ENCODE measurements around the gene MSLN. TPM values are rescaled to one million over a fixed set of nuclear protein-coding genes. Genes with fewer than 3 reads are reported as not detected.

Gene MSLN
- polyA plus RNA-seq, 1 of the 3 experiments (the other 2 are of a cell fraction), result 0.02 TPM

GRCh38 chr16:799948-800833 is 39.7 kb downstream of the MSLN start, which contains the start of gene GNG13:
TSS of gene GNG13 (minus strand) at chr16:800734. CDS start at chr16:799077, 1,657 bp downstream.
- peak; percentile 74 for DNase-seq
- 8% methylated on average over 11 of the region's 57 CpGs for WGBS (ENCODE audit: low lambda C conversion rate)
- CTCF ChIA-PET, result interaction anchor here (1.1 to 2.6 kb wide), 5 partner anchors 13 to 303 kb away, joined by 3 to 15 read pairs (median 3); no protein-coding TSS in a partner anchor
- H3K9ac ChIP-seq, result no peak within 1 kb of the TSS
- H3K4me3 ChIP-seq (ENCODE audit: low read depth in 2 of 2, low read length in 1 of 2), result peak within 1 kb of the TSS in 1 of 2 experiments; percentile 28; a peak in 2 of 4 replicates
- H3K4me1 ChIP-seq (ENCODE audit: control insufficient read depth in 1 of 2, insufficient read depth in 2 of 2, low read depth in 1 of 2, low read length in 1 of 2), result peaks cover 0 to 6% of the 10 kb centered on the region in 2 experiments; a peak in 1 of 4 replicates
- H3K4me2 ChIP-seq, result peak within 1 kb of the TSS; percentile 59; the same call in 1 of the 2 replicates
- H3K9me2 ChIP-seq, result no peaks in the 10 kb centered on the region
- no peak within 1 kb of the TSS for H3K27ac ChIP-seq (ENCODE audit: low read depth in 2 of 2, low read length in 1 of 2)
- H3K27me3 ChIP-seq (ENCODE audit: insufficient read depth), result peaks cover 24% of the 10 kb centered on the region; the same call in 1 of the 2 replicates
- TF ChIP-seq TEAD4 (IDR thresholded peaks at IDR 0.05; ENCODE audit: borderline replicate concordance, insufficient read depth) (no peak), EZH2phosphoT487 (IDR thresholded peaks at IDR 0.05; ENCODE audit: borderline replicate concordance, low read depth) (no peak), POLR2AphosphoS5 (IDR thresholded peaks at IDR 0.05; ENCODE audit: low read depth, low read length) (no peak; the same call in 1 of the 2 replicates), USF2 (IDR thresholded peaks at IDR 0.05; ENCODE audit: borderline replicate concordance, low read depth, low read length) (no peak), YY1 (IDR thresholded peaks at IDR 0.05; ENCODE audit: low read depth) (no peak), CHD2 (IDR thresholded peaks at IDR 0.05; ENCODE audit: low read length, partially characterized antibody) (no peak), GABPA (IDR thresholded peaks at IDR 0.05; ENCODE audit: low read depth) (no peak), FOXJ3 (CRISPR knock-in tag; IDR thresholded peaks at IDR 0.05) (no peak), TCF12 (IDR thresholded peaks at IDR 0.05) (no peak), FOSL2 (IDR thresholded peaks at IDR 0.05; ENCODE audit: borderline replicate concordance, low read depth) (no peak)
- no peaks in the 10 kb centered on the region for H3K79me2 ChIP-seq (ENCODE audit: insufficient read depth)
- no peaks in the 10 kb centered on the region for H4K20me1 ChIP-seq (ENCODE audit: insufficient read depth)
- no peaks in the 10 kb centered on the region for H3K9me3 ChIP-seq
- POLR2A ChIA-PET, result interaction anchor here (1.3 kb wide), 1 partner anchor 12 kb away, joined by 4 read pairs; the partner anchor contains the start of gene CHTF18
- H2AFZ ChIP-seq (ENCODE audit: low read depth), result no peak within 1 kb of the TSS
- no peaks in the 10 kb centered on the region for H3F3A ChIP-seq (replicated peaks; ENCODE audit: insufficient read depth)
- no peaks in the 10 kb centered on the region for H3K36me3 ChIP-seq (replicated peaks in 1 of 2; ENCODE audit: control insufficient read depth in 1 of 2, insufficient read depth in 2 of 2, low read length in 1 of 2)

- Histone ChIP-seq H3K9me2 (no peaks in the 10 kb centered on the region), H3K9me3 (no peaks in the 10 kb centered on the region), H2AFZ (ENCODE audit: low read depth) (no peak overlapping the region), H3K79me2 (ENCODE audit: insufficient read depth) (no peaks in the 10 kb centered on the region), H3K9ac (no peak overlapping the region), H3K27me3 (ENCODE audit: insufficient read depth) (peaks cover 24% of the 10 kb centered on the region; the same call in 1 of the 2 replicates), H3K4me3 (ENCODE audit: low read depth in 2 of 2, low read length in 1 of 2) (no peak overlapping the region), H3K4me1 (ENCODE audit: control insufficient read depth in 1 of 2, insufficient read depth in 2 of 2, low read depth in 1 of 2, low read length in 1 of 2) (peaks cover 0 to 8% of the 10 kb centered on the region in 2 experiments; a peak in 1 of 4 replicates), H3K4me2 (no peak overlapping the region; the same call in 1 of the 2 replicates), H3K27ac (ENCODE audit: low read depth in 2 of 2, low read length in 1 of 2) (no peak overlapping the region), H3K36me3 (replicated peaks in 1 of 2; ENCODE audit: control insufficient read depth in 1 of 2, insufficient read depth in 2 of 2, low read length in 1 of 2) (no peaks in the 10 kb centered on the region), H4K20me1 (ENCODE audit: insufficient read depth) (no peaks in the 10 kb centered on the region), H3F3A (replicated peaks; ENCODE audit: insufficient read depth) (no peaks in the 10 kb centered on the region)
- 10% methylated on average over 16 of the region's 17 CpGs for WGBS (ENCODE audit: low lambda C conversion rate)
- peak; percentile 68 for DNase-seq
- ChIA-PET POLR2A (interaction anchor here (0.5 to 1.3 kb wide), 2 partner anchors 12 to 274 kb away, joined by 3 to 4 read pairs; partner anchors contain the start of genes CAPN15 and CHTF18), CTCF (interaction anchor here (1.2 to 2.6 kb wide), 4 partner anchors 15 to 302 kb away, joined by 3 to 15 read pairs (median 4); no protein-coding TSS in a partner anchor)
- no peak for TF ChIP-seq RXRA (IDR thresholded peaks at IDR 0.05; ENCODE audit: borderline replicate concordance, low read depth)
- no peak for TF ChIP-seq MXI1 (IDR thresholded peaks at IDR 0.05; ENCODE audit: low read depth, low read length)
- no peak for TF ChIP-seq NFIC (IDR thresholded peaks at IDR 0.05; ENCODE audit: borderline replicate concordance)
- no peak for TF ChIP-seq USF2 (IDR thresholded peaks at IDR 0.05; ENCODE audit: borderline replicate concordance, low read depth, low read length)
- TF ChIP-seq SIN3A (IDR thresholded peaks at IDR 0.05; ENCODE audit: borderline replicate concordance, low read depth, low read length), result no peak
- no peak for TF ChIP-seq ELF1 (IDR thresholded peaks at IDR 0.05)
- no peak for TF ChIP-seq IRF3 (IDR thresholded peaks at IDR 0.05; ENCODE audit: low read depth, low read length)
- TF ChIP-seq TCF12 (IDR thresholded peaks at IDR 0.05), result no peak
- TF ChIP-seq EZH2phosphoT487 (IDR thresholded peaks at IDR 0.05; ENCODE audit: borderline replicate concordance, low read depth), result no peak
- TF ChIP-seq ZBTB33 (IDR thresholded peaks at IDR 0.05; ENCODE audit: borderline replicate concordance, low read depth), result no peak
- no peak for TF ChIP-seq GATA2 (CRISPR knock-in tag; IDR thresholded peaks at IDR 0.05)
- TF ChIP-seq POLR2AphosphoS5 (IDR thresholded peaks at IDR 0.05; ENCODE audit: low read depth, low read length), result no peak
- TF ChIP-seq RCOR1 (IDR thresholded peaks at IDR 0.05; ENCODE audit: low read length), result no peak
Observed at GRCh38 chr16:800834-801511, 40.4 kb downstream of the MSLN start.
